22Rv1 (cell line): ENCODE measurements around the gene ATG7.

Source experiments
- ZFX ChIP-seq: fragments of 450-650 bp; IDR thresholded peaks from 2 replicates; pipeline ENCODE4 v1.6.1; 2017; ENCODE audit warnings: antibody characterized with exemption, borderline replicate concordance
- TF ChIP-seq, protein P1 (sequence below): fragments of 450-650 bp; IDR thresholded peaks from 2 replicates; pipeline ENCODE4 v1.5.1; 2017; ENCODE audit warnings: mild to moderate bottlenecking

DNA sequence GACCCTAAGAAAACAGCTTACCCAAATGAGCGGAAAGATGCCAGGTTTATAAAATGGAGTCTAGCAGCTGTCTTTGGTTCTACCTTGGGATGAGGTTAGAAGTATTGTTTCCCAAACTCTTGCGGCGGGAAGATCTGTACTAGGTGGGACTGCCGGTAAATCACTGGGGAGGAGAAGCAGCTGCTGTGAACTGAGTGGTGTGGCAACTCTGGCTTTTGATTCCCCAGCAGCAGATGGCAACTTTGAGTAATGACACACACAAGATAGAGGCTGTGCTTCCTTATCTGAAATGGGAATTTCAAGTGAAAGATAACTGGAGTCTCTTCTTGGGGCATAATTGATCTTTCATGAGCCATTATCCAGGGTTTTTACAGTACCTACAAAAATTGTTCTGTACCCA is 184.9 kb downstream of the ATG7 start:
- TF ChIP-seq, protein P1, sequence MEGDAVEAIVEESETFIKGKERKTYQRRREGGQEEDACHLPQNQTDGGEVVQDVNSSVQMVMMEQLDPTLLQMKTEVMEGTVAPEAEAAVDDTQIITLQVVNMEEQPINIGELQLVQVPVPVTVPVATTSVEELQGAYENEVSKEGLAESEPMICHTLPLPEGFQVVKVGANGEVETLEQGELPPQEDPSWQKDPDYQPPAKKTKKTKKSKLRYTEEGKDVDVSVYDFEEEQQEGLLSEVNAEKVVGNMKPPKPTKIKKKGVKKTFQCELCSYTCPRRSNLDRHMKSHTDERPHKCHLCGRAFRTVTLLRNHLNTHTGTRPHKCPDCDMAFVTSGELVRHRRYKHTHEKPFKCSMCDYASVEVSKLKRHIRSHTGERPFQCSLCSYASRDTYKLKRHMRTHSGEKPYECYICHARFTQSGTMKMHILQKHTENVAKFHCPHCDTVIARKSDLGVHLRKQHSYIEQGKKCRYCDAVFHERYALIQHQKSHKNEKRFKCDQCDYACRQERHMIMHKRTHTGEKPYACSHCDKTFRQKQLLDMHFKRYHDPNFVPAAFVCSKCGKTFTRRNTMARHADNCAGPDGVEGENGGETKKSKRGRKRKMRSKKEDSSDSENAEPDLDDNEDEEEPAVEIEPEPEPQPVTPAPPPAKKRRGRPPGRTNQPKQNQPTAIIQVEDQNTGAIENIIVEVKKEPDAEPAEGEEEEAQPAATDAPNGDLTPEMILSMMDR, result no peak
- TF ChIP-seq ZFX, result no peak
